Heart left ventricle (tissue), 16 donors: Measurements from ENCODE around the gene NALCN. TPM values are rescaled to one million over a fixed set of nuclear protein-coding genes. Genes with fewer than 3 reads are reported as not detected.

Experiments used
- ATAC-seq, 4 donors: fragments of 200-7000 bp; cut with Tn5 transposase; one replicate each; pipeline ENCODE4 v1.9.1; 2020 to 2022; ENCODE audit warnings: moderate library complexity in 4 of 4, mild to moderate bottlenecking in 3 of 4, moderate number of reproducible peaks in 1 of 4
- DNase-seq, 5 donors: peaks; one replicate each; pipeline ENCODE4 v3.0.0-alpha.2; 2020
- H3K27ac ChIP-seq, 12 donors: fragments of 200-600 bp; sonication (generic) in 4 of 12; one replicate each; pipeline versions ENCODE4 v1.5.0 to v1.8.0; 2016 to 2022; ENCODE audit warnings: mild to moderate bottlenecking in 2 of 12
- H3K27me3 ChIP-seq, 9 donors: fragments of 200-600 bp; sonication (generic) in 2 of 9; one replicate each; pipeline versions ENCODE4 v1.5.1 to v1.8.0; 2016 to 2022; ENCODE audit warnings: mild to moderate bottlenecking in 3 of 9
- H3K36me3 ChIP-seq, 9 donors: fragments of 200-600 bp; sonication (generic) in 2 of 9; one replicate each; pipeline versions ENCODE4 v1.5.0 to v1.8.0; 2018 to 2022; ENCODE audit warnings: mild to moderate bottlenecking in 2 of 9
- H3K4me1 ChIP-seq, 12 donors: fragments of 200-600 bp; sonication (generic) in 4 of 12; one replicate each; pipeline versions ENCODE4 v1.5.0 to v1.8.0; 2016 to 2022; ENCODE audit warnings: mild to moderate bottlenecking in 3 of 12
- H3K4me3 ChIP-seq, 12 donors: fragments of 200-600 bp; sonication (generic) in 4 of 12; one replicate each; pipeline versions ENCODE4 v1.5.0 to v1.8.0; 2017 to 2022; ENCODE audit warnings: mild to moderate bottlenecking in 9 of 12, moderate library complexity in 4 of 12
- H3K9me3 ChIP-seq, 12 donors: fragments of 200-600 bp; sonication (generic) in 4 of 12; one replicate each; pipeline versions ENCODE4 v1.5.0 to v1.8.0; 2016 to 2022; ENCODE audit warnings: mild to moderate bottlenecking in 1 of 12
- POLR2A ChIP-seq, 2 donors: fragments of 450-650 bp; IDR thresholded peaks; one replicate each; pipeline ENCODE4 v1.6.1; 2017; ENCODE audit warnings: antibody characterized with exemption in 2 of 2, mild to moderate bottlenecking in 2 of 2, moderate library complexity in 2 of 2
- WGBS, 4 donors: extraction: QIAGEN DNeasy Blood & Tissue Kit in 2 of 4; methylation state at CpG; one replicate each; pipeline versions ENCODE4 v1.1.5 to v1.1.7; 2013 to 2018; 5-methylcytosine and 5-hydroxymethylcytosine counted together
- intact Hi-C, 10 donors: fragments of 100-400 bp; cut with DNase I; formaldehyde crosslinking; loops; one replicate each; pipeline versions ENCODE4 v1.11.1 to v1.14.2; 2022
- polyA plus RNA-seq, 2 donors: library from polyadenylated mRNA; stranded (reverse); fragments of 200-250 nt; gene quantifications; one replicate each; pipeline ENCODE4 v1.2.3, GENCODE V29; 2013
- total RNA-seq, 9 donors: library from RNA; depleted of rRNA in 2 of 9; stranded (reverse); fragments of >200 nt in 2 of 9; fragmentation: NEBNext Ultra II Directional in 3 of 9; extraction: Animal tissue kit (Norgen Biotek cat#: 25700) in 3 of 9; gene quantifications; one replicate each; pipeline versions ENCODE4 v1.1.0 to v1.2.4, GENCODE V29; 2016 to 2023
- TF ChIP-seq, protein P1 (sequence below), 12 donors: fragments of 200-600 bp; sonication (generic) in 4 of 12; IDR thresholded peaks; one replicate each; pipeline versions ENCODE4 v1.5.0 to v1.8.0; 2018 to 2022; ENCODE audit warnings: antibody characterized with exemption in 12 of 12, mild to moderate bottlenecking in 5 of 12
- donor health status: ischemic (EF 13 %, LVEDD 7.1; RV severe dilation, severe dysfunction).
- donor health status: healthy with polysubstance abuse.
- donor health status: DM: no; HTN: yes; CAD: no.
- donor health status: DM: no; HTN: no; CAD: no.
- donor health status: ischemic (EF 25% LVEDD 6.9; RV normal size, moderate dysfunction).
- donor health status: ischemic (EF 25% LVEDD 5.7; RV mildly dilated, moderate dysfunction).
- donor health status: healthy.
- donor health status: DM: yes; HTN: yes; CAD: no.
- donor health status: ischemic (EF 35%, LVEDD 5.7; RV mildly dilated, moderate dysfunction).
- donor health status: nonischemic (EF 11% LVEDD 7.7; RV severe dilation, severe dysfunction).
- donor health status: DM: yes; HTN: yes; CAD: no.
- donor health status: PGD.
- donor health status: ischemic (EF 29% LVEDD 5.4; RV normal size, mild dysfunction).
- donor health status: nonischemic (EF 23%, LVEDD 6.1; RV moderate dilation, normal function).

NALCN gene
- total and polyA plus RNA-seq, 11 donors = 1.9 to 11.4 (median 6.8) TPM; not detected in 1

- no peak for ATAC-seq
- TF ChIP-seq, protein P1, sequence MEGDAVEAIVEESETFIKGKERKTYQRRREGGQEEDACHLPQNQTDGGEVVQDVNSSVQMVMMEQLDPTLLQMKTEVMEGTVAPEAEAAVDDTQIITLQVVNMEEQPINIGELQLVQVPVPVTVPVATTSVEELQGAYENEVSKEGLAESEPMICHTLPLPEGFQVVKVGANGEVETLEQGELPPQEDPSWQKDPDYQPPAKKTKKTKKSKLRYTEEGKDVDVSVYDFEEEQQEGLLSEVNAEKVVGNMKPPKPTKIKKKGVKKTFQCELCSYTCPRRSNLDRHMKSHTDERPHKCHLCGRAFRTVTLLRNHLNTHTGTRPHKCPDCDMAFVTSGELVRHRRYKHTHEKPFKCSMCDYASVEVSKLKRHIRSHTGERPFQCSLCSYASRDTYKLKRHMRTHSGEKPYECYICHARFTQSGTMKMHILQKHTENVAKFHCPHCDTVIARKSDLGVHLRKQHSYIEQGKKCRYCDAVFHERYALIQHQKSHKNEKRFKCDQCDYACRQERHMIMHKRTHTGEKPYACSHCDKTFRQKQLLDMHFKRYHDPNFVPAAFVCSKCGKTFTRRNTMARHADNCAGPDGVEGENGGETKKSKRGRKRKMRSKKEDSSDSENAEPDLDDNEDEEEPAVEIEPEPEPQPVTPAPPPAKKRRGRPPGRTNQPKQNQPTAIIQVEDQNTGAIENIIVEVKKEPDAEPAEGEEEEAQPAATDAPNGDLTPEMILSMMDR (IDR thresholded peaks at IDR 0.05) = no peak
- TF ChIP-seq POLR2A (IDR thresholded peaks at IDR 0.05) = no peak
- Histone ChIP-seq H3K9me3 (no peaks in the 10 kb centered on the region), H3K4me3 (no peak overlapping the region), H3K27ac (no peak overlapping the region), H3K27me3 (no peaks in the 10 kb centered on the region), H3K4me1 (no peaks in the 10 kb centered on the region), H3K36me3 (no peaks in the 10 kb centered on the region)
- 81 to 88% (median 81%) methylated on average over 2 of the region's 2 CpGs for WGBS, 4 donors
- intact Hi-C loops = no loop called here
- no peak for DNase-seq
Measured at GRCh38 chr13:101010100-101010499, 406.2 kb downstream of the NALCN start.

GRCh38 chr13:101007245-101007644 lies 409.1 kb downstream of the NALCN start:
- Histone ChIP-seq H3K27ac (no peak overlapping the region), H3K4me1 (no peaks in the 10 kb centered on the region), H3K36me3 (no peaks in the 10 kb centered on the region), H3K4me3 (no peak overlapping the region), H3K9me3 (no peaks in the 10 kb centered on the region), H3K27me3 (no peaks in the 10 kb centered on the region)
- intact Hi-C loops = no loop called here
- no peak for ATAC-seq
- TF ChIP-seq POLR2A (IDR thresholded peaks at IDR 0.05) = no peak
- TF ChIP-seq, protein P1 (IDR thresholded peaks at IDR 0.05) = no peak
- no peak for DNase-seq
- WGBS, 4 donors = 64 to 78% (median 67%) methylated on average over 2 of the region's 2 CpGs

Other genes starting within 250 kb of the NALCN start
- 1 to 10 TPM; 1.3 to 5.9 (median 3.1) TPM for gene ITGBL1, start 36.2 kb upstream of the NALCN start, total RNA-seq
- 1 to 10 TPM in 1 of 2 donors, under 1 TPM in 1; 0.15 to 2.1 TPM for gene ITGBL1, start 36.2 kb upstream of the NALCN start, polyA plus RNA-seq